AG09319 (cell line): ENCODE data around the gene RFX6.

ENCODE experiments used
- DNase-seq: peaks from one replicate; pipeline ENCODE4 v3.0.0-alpha.2; 2010; ENCODE audit warnings: low read depth; ENCODE audit errors: extremely low read depth
- CTCF ChIP-seq: IDR thresholded peaks from 2 replicates; pipeline ENCODE4 v1.5.1; 2011; ENCODE audit warnings: low read depth, mild to moderate bottlenecking, inconsistent platforms, low read length, moderate library complexity

RFX6 gene

DNA sequence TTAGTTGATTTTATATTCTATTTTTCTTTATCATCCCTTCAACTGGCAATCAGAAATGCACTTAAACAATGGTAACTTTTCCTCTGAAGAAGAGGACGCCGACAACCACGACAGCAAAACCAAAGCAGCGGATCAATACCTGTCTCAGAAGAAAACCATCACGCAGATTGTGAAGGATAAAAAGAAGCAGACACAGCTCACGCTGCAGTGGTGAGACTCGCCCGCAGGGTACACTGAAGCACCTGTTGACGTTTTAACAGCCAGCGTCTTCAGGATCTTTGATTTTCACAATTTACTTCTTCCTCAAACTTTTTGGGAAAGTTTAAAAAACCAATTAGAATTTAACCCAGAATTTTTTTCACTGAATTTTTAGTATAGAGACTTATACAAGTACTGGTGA is 701 bp downstream of the RFX6 start:
- TF ChIP-seq CTCF = no peak
- DNase-seq = no peak

DNA sequence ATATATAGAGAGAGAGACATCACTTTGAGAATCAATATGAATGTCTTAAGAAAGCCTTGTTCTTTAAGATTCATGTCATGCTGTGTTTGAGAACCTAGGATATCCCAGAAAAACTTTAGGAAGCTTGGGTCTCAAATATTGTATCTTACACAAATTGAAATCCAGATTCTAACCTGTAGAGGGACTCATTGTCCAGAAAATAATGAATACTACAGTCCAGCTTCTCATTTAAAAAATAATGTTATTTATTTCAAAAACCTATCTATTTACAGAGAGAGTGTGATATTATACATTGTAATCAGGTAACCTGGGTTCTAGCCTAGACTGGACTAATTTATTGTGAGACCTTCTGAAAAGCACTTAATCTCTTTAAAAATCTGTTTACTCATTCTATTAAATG is 4.2 kb downstream of the RFX6 start:
- TF ChIP-seq CTCF = no peak
- no peak for DNase-seq

- DNase-seq = no peak
- no peak for TF ChIP-seq CTCF
Observed at GRCh38 chr6:116883005-116883404, 6.0 kb downstream of the RFX6 start.

DNA sequence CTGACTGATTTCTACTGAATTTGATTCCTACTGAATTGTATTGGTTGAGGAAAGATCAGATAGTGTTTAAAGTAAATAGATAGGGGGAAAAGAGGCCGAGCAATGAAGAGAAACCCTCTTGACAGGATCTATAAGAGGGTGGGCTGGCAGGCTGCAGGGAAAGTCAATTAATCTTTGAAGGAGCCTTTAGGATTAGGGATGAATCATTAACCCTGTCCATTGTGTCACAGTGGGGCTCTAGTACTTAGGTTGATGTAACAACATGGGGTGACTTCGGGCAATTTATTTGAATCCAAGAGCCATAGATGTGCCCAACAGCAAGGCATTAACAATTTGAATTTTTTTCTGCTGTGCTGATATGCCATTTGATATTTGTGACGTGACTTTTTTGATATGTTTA is 7.5 kb downstream of the RFX6 start:
- DNase-seq = no peak
- no peak for TF ChIP-seq CTCF

- no peak for TF ChIP-seq CTCF
- no peak for DNase-seq
Observed at GRCh38 chr6:116887168-116887567, 10.1 kb downstream of the RFX6 start.

- no peak for TF ChIP-seq CTCF
- no peak for DNase-seq
Observed at GRCh38 chr6:116887894-116888293, 10.9 kb downstream of the RFX6 start.

DNA sequence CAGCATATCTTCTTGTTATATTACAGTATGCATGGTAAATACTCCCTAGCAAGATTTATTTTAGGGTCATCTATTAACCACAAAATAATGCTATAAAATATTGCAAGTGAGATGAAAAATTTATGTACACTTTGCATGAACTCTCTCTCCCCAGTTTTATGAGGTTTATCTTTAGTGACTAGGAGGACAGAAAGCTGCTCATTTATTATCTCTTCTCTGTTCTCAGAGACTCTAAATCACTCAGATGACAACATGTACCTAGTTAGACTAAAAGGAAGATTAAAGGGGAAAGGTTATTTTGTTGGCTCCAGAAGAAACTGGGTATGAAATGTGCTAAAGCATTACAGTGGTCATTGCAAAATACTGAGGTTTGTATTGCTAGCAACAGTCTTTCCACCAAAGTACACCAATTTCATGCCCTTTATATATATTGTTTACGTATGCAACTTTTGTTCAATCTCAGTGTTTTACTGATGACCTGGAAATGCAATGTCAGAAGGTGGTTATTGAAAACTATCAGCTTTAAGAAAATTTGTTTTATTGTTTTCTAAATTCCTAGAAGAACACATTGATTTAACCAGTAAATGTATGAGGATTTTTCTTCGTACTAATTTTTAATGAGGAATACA is 11.8 kb downstream of the RFX6 start:
- TF ChIP-seq CTCF = no peak
- no peak for DNase-seq
